HepG2 (cell line): ENCODE measurements around the gene CRIM1. TPM values are rescaled to one million over a fixed set of nuclear protein-coding genes. Genes with fewer than 3 reads are reported as not detected.

ENCODE experiments used
- BORCS8-MEF2B ChIP-seq: sonication (generic); formaldehyde crosslinking; IDR thresholded peaks from 2 replicates; pipeline ENCODE4 v1.8.0; 2022; ENCODE audit warnings: mild to moderate bottlenecking, missing genetic modification reagents
- HDAC1 ChIP-seq: sonication (generic); formaldehyde crosslinking; IDR thresholded peaks from 2 replicates; pipeline ENCODE4 v1.5.1; 2020; ENCODE audit warnings: mild to moderate bottlenecking, missing genetic modification reagents
- KMT2B ChIP-seq: IDR thresholded peaks from 2 replicates; pipeline ENCODE4 v1.6.1; 2016; ENCODE audit warnings: missing genetic modification reagents, missing compliant biosample characterization
- NONO ChIP-seq, 2 experiments: fragments of 450-650 bp in 1 of 2; sonication (generic) in 1 of 2; formaldehyde crosslinking in 1 of 2; IDR thresholded peaks in 1 of 2; conservative IDR thresholded peaks in 1 of 2; 2 replicates each; pipeline versions ENCODE4 v1.6.1 to v1.8.0; 2017 to 2022; ENCODE audit warnings: mild to moderate bottlenecking in 1 of 2, missing genetic modification reagents in 1 of 2, moderate library complexity in 1 of 2
- NR2F6 ChIP-seq, 2 experiments: IDR thresholded peaks; 2 replicates each; pipeline ENCODE4 v1.6.1; 2016; ENCODE audit warnings: antibody characterized with exemption in 1 of 2, mild to moderate bottlenecking in 1 of 2
- XBP1 ChIP-seq: sonication (generic); formaldehyde crosslinking; IDR thresholded peaks from 2 replicates; pipeline ENCODE4 v1.5.0; 2020; ENCODE audit warnings: missing genetic modification reagents
- ZBTB20 ChIP-seq: sonication (generic); formaldehyde crosslinking; IDR thresholded peaks from 2 replicates; pipeline ENCODE4 v1.8.1; 2023; ENCODE audit warnings: missing genetic modification reagents, low read depth, mild to moderate bottlenecking, borderline replicate concordance
- ZNF17 ChIP-seq: sonication (generic); formaldehyde crosslinking; IDR thresholded peaks from 2 replicates; pipeline ENCODE4 v1.5.0; 2020; ENCODE audit warnings: mild to moderate bottlenecking, missing genetic modification reagents
- ZNF614 ChIP-seq: IDR thresholded peaks from 2 replicates; pipeline ENCODE4 v1.6.1; 2018; ENCODE audit warnings: missing biosample characterization, missing genetic modification reagents, inconsistent platforms, borderline replicate concordance
- ZNF652 ChIP-seq: IDR thresholded peaks from 2 replicates; pipeline ENCODE4 v1.6.1; 2016; ENCODE audit warnings: low read depth, borderline replicate concordance
- ZNF674 ChIP-seq: sonication (generic); formaldehyde crosslinking; IDR thresholded peaks from 2 replicates; pipeline ENCODE4 v1.5.0; 2020; ENCODE audit warnings: low read depth, mild to moderate bottlenecking, missing genetic modification reagents
- polyA plus RNA-seq, 8 experiments: library from polyadenylated mRNA; depleted of rRNA in 3 of 8; stranded (reverse) in 7 of 8; unstranded in 1 of 8; fragments of >200 nt; fragmentation: Illumina TruSeq in 4 of 8; extraction: Trizol in 4 of 8; gene quantifications; 2 replicates each; pipeline versions ENCODE4 v1.2.1 to v1.2.3, GENCODE V29; 2011 to 2016; ENCODE audit warnings: low read depth in 4 of 8, missing spikeins in 1 of 8, mixed read lengths in 1 of 8; ENCODE audit not compliant: insufficient read depth in 1 of 8
- total RNA-seq, 5 experiments: library from RNA; depleted of rRNA; stranded (reverse); fragments of >200 nt; fragmentation: Illumina TruSeq; extraction: Trizol; gene quantifications; 2 replicates each; pipeline ENCODE4 v1.2.3, GENCODE V29; 2016; ENCODE audit warnings: low read depth in 1 of 5
- TF ChIP-seq, protein P1 (sequence below): sonication (generic); formaldehyde crosslinking; IDR thresholded peaks from 2 replicates; pipeline ENCODE4 v1.8.1; 2022; ENCODE audit warnings: low read depth, mild to moderate bottlenecking, missing genetic modification reagents
- TF ChIP-seq, protein P2 (sequence below), 2 experiments: fragments of 450-650 bp in 1 of 2; sonication (generic) in 1 of 2; formaldehyde crosslinking; IDR thresholded peaks; 2 replicates each; pipeline versions ENCODE4 v1.5.0 to v1.8.0; 2020 to 2022; ENCODE audit warnings: mild to moderate bottlenecking in 1 of 2, missing genetic modification reagents in 1 of 2
- TF ChIP-seq, protein P3 (sequence below): sonication (generic); formaldehyde crosslinking; IDR thresholded peaks from 2 replicates; pipeline ENCODE4 v1.4.0; 2020; ENCODE audit warnings: mild to moderate bottlenecking, missing genetic modification reagents
- TF ChIP-seq, protein P4 (sequence below): sonication (generic); formaldehyde crosslinking; IDR thresholded peaks from 2 replicates; pipeline ENCODE4 v1.4.0; 2020; ENCODE audit warnings: mild to moderate bottlenecking, missing genetic modification reagents

Gene CRIM1
- total and polyA plus RNA-seq, 2 of the 13 experiments (the other 11 are each of a cell fraction or from before 2014, with no cell fraction given) = 39.1 to 69.9 TPM

DNA sequence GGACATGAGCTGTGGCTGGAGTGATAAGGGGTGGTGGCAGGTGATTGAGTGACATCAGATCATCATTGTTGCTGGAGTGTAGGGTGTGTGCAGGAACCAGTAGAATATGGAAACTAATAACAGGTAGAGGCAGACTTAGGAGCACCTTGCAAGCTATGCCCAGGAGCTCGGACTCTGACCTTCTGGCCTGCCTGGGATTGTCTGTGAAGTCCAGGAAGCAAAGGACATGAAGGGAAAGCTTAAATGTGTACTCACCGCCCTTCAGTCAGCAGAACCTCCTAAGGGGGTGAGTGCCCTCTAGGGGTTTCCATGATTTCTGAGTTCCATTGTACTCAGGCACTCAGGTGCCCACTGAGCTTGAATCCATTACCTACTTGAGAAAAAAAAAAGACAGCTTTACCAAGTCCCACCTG is 104.2 kb downstream of the CRIM1 start (continued):
- TF ChIP-seq, protein P1, sequence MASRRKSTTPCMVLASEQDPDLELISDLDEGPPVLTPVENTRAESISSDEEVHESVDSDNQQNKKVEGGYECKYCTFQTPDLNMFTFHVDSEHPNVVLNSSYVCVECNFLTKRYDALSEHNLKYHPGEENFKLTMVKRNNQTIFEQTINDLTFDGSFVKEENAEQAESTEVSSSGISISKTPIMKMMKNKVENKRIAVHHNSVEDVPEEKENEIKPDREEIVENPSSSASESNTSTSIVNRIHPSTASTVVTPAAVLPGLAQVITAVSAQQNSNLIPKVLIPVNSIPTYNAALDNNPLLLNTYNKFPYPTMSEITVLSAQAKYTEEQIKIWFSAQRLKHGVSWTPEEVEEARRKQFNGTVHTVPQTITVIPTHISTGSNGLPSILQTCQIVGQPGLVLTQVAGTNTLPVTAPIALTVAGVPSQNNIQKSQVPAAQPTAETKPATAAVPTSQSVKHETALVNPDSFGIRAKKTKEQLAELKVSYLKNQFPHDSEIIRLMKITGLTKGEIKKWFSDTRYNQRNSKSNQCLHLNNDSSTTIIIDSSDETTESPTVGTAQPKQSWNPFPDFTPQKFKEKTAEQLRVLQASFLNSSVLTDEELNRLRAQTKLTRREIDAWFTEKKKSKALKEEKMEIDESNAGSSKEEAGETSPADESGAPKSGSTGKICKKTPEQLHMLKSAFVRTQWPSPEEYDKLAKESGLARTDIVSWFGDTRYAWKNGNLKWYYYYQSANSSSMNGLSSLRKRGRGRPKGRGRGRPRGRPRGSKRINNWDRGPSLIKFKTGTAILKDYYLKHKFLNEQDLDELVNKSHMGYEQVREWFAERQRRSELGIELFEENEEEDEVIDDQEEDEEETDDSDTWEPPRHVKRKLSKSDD (CRISPR knock-in tag) = no peak
- no peak for TF ChIP-seq ZNF652
- peak; percentile 52; the same call in 1 of the 2 replicates for TF ChIP-seq ZBTB20 (CRISPR knock-in tag)
- TF ChIP-seq HDAC1 (CRISPR knock-in tag) = no peak; the same call in 1 of the 2 replicates
- TF ChIP-seq, protein P2, sequence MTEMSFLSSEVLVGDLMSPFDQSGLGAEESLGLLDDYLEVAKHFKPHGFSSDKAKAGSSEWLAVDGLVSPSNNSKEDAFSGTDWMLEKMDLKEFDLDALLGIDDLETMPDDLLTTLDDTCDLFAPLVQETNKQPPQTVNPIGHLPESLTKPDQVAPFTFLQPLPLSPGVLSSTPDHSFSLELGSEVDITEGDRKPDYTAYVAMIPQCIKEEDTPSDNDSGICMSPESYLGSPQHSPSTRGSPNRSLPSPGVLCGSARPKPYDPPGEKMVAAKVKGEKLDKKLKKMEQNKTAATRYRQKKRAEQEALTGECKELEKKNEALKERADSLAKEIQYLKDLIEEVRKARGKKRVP (CRISPR knock-in tag; IDR thresholded peaks at IDR 0.05) = no peak
- TF ChIP-seq ZNF674 (CRISPR knock-in tag) = no peak
- TF ChIP-seq NONO (IDR thresholded peaks at IDR 0.05) = no peak
- TF ChIP-seq NONO (CRISPR knock-in tag; conservative IDR thresholded peaks at IDR 0.05) = no peak
- TF ChIP-seq BORCS8-MEF2B (CRISPR knock-in tag) = no peak
- TF ChIP-seq ZNF614 (CRISPR knock-in tag) = peak; percentile 71; the same call in 1 of the 2 replicates
- TF ChIP-seq ZNF17 (CRISPR knock-in tag) = no peak
- TF ChIP-seq KMT2B = peak; percentile 41; the same call in 1 of the 2 replicates
- 0 out of 2 replicates have a peak, but pooled peaks have one; percentile 34 for TF ChIP-seq XBP1 (CRISPR knock-in tag)
- peak; percentile 68; the same call in 1 of the 2 replicates for TF ChIP-seq NR2F6 (IDR thresholded peaks at IDR 0.05)
- peak; percentile 73 for TF ChIP-seq NR2F6 (CRISPR knock-in tag; IDR thresholded peaks at IDR 0.05)
- TF ChIP-seq, protein P3, sequence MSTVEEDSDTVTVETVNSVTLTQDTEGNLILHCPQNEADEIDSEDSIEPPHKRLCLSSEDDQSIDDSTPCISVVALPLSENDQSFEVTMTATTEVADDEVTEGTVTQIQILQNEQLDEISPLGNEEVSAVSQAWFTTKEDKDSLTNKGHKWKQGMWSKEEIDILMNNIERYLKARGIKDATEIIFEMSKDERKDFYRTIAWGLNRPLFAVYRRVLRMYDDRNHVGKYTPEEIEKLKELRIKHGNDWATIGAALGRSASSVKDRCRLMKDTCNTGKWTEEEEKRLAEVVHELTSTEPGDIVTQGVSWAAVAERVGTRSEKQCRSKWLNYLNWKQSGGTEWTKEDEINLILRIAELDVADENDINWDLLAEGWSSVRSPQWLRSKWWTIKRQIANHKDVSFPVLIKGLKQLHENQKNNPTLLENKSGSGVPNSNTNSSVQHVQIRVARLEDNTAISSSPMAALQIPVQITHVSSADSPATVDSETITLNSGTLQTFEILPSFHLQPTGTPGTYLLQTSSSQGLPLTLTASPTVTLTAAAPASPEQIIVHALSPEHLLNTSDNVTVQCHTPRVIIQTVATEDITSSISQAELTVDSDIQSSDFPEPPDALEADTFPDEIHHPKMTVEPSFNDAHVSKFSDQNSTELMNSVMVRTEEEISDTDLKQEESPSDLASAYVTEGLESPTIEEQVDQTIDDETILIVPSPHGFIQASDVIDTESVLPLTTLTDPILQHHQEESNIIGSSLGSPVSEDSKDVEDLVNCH (CRISPR knock-in tag) = no peak
- TF ChIP-seq, protein P4, sequence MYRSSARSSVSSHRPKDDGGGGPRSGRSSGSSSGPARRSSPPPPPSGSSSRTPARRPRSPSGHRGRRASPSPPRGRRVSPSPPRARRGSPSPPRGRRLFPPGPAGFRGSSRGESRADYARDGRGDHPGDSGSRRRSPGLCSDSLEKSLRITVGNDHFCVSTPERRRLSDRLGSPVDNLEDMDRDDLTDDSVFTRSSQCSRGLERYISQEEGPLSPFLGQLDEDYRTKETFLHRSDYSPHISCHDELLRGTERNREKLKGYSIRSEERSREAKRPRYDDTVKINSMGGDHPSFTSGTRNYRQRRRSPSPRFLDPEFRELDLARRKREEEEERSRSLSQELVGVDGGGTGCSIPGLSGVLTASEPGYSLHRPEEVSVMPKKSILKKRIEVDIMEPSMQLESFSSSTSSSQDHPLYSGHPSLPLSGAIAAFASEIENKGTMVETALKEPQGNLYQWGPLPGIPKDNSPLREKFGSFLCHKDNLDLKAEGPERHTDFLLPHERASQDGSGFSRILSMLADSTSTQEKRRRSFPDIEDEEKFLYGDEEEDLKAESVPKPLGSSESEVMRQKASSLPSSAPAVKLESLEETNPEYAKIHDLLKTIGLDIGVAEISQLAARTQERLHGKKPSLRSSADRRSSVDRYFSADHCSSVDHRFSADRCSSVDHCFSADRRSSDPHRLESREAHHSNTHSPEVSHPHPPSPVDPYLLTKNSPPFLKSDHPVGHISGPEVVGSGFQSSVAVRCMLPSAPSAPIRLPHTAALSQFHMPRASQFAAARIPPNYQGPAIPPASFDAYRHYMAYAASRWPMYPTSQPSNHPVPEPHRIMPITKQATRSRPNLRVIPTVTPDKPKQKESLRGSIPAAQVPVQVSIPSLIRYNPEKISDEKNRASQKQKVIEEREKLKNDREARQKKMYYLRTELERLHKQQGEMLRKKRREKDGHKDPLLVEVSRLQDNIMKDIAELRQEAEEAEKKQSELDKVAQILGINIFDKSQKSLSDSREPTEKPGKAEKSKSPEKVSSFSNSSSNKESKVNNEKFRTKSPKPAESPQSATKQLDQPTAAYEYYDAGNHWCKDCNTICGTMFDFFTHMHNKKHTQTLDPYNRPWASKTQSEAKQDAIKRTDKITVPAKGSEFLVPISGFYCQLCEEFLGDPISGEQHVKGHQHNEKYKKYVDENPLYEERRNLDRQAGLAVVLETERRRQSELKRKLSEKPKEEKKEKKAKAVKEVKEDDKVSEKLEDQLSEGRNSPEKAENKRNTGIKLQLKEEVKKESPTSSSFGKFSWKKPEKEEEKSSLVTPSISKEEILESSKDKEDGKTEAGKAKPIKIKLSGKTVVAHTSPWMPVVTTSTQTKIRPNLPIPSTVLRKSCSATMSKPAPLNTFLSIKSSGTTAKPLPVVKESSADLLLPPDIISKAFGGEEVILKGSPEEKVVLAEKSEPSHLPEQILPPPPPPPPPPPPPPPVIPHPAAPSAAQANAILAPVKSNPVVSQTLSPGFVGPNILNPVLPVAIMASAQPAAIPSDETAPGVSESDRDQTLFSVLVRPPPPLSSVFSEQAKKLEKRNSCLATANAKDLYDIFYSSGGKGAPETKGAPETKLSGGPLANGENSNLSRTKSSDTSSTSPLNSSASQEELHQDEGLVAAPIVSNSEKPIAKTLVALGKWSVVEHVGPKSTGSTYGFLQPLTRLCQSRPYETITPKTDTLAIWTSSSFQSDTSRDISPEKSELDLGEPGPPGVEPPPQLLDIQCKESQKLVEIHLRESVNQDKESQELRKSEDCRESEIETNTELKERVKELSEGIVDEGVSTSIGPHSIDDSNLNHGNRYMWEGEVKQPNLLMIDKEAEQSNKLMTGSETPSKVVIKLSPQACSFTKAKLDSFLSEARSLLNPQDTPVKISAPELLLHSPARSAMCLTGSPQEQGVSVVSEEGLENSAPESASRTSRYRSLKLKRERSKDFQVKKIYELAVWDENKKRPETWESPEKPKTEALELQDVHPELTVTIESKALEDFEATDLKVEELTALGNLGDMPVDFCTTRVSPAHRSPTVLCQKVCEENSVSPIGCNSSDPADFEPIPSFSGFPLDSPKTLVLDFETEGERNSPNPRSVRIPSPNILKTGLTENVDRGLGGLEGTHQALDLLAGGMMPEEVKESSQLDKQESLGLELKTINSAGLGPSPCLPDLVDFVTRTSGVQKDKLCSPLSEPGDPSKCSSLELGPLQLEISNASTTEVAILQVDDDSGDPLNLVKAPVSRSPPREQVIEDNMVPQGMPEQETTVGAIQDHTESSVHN (CRISPR knock-in tag) = no peak
